GM10266 (cell line): ENCODE results near the gene LRRC66.
A peak's percentile ranks its signal among the peaks of the same experiment; 100 is the strongest.

Source experiments
- DNase-seq: peaks from one replicate; pipeline ENCODE4 v3.0.0; 2012; ENCODE audit errors: extremely low spot score
- CTCF ChIP-seq: IDR thresholded peaks from 2 replicates; pipeline ENCODE4 v1.5.1; 2012; ENCODE audit warnings: mild to moderate bottlenecking, low read depth; ENCODE audit not compliant: control insufficient read depth, insufficient read depth; ENCODE audit errors: missing control alignments

LRRC66 gene

GRCh38 chr4:52037689-52038102 lies 17.5 kb upstream of the LRRC66 start:
- peak; percentile 54 for DNase-seq
- TF ChIP-seq CTCF, result no peak

GRCh38 chr4:52036886-52037530 lies 16.8 kb upstream of the LRRC66 start:
- TF ChIP-seq CTCF, result no peak
- DNase-seq, result no peak

GRCh38 chr4:52035190-52035589 lies 15.0 kb upstream of the LRRC66 start:
- TF ChIP-seq CTCF, result no peak
- DNase-seq, result no peak

- no peak for DNase-seq
- TF ChIP-seq CTCF, result no peak
Measured at GRCh38 chr4:52032005-52032404, 11.8 kb upstream of the LRRC66 start.

- no peak for DNase-seq
- TF ChIP-seq CTCF, result no peak
Measured at GRCh38 chr4:52028970-52029369, 8.8 kb upstream of the LRRC66 start.

GRCh38 chr4:52017814-52018213 lies 2.3 kb downstream of the LRRC66 start:
- no peak for TF ChIP-seq CTCF
- DNase-seq, result no peak

GRCh38 chr4:52016981-52017380 lies 3.2 kb downstream of the LRRC66 start:
- TF ChIP-seq CTCF, result no peak
- DNase-seq, result no peak
